GM21717 (cell line): ENCODE results near the gene LRRC27.
"Not testable (repeated sequence)": the region's sequence is repeated elsewhere in the genome, so short reads cannot be mapped to it uniquely, and the experiment has no call there.

Experiments used
- ATAC-seq: cut with Tn5 transposase; IDR thresholded peaks from one replicate; pipeline ENCODE4 v1.9.1; 2021; ENCODE audit warnings: mild to moderate bottlenecking, moderate library complexity; ENCODE audit not compliant: unreplicated experiment

The LRRC27 gene

DNA sequence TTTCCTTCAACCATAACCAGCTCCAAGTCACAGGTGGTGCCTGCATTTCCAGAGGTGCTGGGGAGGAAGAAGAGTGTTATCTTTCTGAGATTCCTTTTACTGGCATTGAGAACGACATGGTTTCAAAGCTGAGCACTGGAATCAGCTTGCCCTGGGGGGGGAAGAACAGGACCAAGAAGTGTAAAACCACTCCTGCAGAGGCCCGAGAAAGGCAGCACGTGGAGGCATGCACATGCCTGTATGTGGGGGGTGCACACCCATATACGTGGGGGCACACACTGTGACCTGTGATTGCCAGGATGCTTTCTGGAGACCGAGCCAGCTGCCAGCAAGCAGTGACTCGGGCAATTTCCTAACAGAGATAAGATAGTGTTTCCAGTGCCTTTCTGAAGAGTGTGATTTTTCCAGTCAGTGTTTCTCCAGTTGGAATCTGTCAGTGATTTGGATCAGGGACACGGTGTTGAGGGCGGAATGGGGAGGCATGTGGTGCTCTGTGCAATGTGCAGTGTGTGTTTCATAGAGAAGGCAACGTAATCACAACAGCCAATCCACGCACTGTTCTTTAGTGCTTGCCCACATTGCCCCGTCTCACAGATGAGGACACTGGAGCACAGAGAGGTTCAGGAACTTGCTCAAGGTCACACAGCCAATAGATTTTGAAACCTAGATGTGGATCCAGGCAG is 4.2 kb downstream of the LRRC27 start:
- ATAC-seq, result no peak

- no peak for ATAC-seq
Observed at GRCh38 chr10:132336919-132337407, 5.0 kb downstream of the LRRC27 start.

- not testable (repeated sequence) for ATAC-seq
Observed at GRCh38 chr10:132337854-132338253, 5.9 kb downstream of the LRRC27 start.

GRCh38 chr10:132338876-132339275 is 6.9 kb downstream of the LRRC27 start:
- ATAC-seq, result no peak

GRCh38 chr10:132339276-132339675 is 7.3 kb downstream of the LRRC27 start:
- no peak for ATAC-seq

DNA sequence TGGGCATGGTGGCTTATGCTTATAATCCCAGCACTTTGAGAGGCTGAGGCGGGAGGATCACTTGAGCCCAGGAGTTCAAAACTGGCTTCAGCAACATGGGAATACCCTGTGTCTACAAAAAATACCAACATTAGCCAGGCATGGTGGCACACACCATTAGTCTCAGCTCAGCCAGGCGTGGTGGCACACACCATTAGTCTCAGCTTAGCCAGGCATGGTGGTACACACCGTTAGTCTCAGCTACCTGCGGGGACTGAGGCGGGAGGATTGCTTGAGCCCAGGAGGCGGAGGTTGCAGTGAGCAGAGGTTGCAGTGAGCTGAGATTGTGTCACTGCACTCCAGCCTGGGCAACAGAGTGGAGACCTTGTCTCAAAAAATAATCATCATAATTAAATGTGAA is 9.0 kb downstream of the LRRC27 start:
- ATAC-seq, result no peak

DNA sequence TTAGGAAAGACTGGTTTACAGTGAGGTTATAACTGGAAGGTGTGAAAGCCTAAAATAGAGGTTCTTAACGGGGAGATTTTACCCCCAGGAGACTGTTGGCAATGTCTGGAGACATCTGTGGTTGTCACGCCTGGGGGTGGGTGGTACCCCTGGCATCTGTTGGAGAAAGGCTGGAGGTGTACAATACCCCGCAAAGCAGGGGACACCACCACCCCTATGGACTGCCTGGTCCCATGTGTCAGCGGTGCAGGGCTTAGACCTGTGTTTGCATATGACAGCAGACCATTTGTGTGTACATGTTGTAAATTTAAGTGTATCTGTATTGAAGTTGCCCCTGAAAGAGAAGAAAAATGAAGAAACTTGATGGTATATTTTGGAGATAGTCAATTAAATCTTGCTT is 9.8 kb downstream of the LRRC27 start:
- no peak for ATAC-seq

DNA sequence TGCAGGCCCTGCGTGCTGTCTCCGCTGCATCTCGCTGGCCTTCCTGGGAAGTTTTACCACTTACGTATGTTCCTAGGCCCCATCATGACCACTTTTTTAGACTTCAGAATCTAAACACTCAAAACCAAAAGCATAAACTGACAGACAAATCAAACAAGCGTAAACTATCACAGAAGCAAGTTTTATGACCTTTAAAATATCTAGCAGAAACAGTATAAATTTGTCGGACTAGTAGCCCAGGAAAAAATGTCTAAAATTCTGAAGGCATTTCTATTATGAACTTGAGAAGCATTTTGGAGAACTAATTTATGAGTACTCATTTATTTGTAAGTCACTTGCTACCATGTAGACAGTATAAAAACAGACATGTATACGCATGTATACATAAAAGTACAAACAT is 10.6 kb downstream of the LRRC27 start:
- no peak for ATAC-seq

DNA sequence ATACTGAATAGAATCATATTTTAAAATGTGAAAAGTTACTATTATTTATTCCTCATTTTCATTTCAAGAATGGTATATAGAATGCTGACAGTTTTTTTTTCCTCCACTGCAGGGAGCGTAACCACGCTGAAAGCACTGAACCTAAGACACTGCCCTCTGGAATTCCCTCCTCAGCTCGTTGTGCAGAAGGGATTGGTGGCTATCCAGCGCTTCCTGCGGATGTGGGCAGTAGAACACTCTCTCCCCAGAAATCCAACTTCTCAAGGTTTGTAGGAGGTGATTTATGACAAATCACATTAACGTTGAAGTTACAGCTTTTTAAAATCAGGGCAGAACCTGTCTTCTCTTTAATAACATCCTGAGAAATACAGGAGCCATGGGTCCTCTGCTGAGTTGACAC is 12.4 kb downstream of the LRRC27 start:
- no peak for ATAC-seq

GRCh38 chr10:132345345-132345744 is 13.4 kb downstream of the LRRC27 start:
- ATAC-seq, result no peak

DNA sequence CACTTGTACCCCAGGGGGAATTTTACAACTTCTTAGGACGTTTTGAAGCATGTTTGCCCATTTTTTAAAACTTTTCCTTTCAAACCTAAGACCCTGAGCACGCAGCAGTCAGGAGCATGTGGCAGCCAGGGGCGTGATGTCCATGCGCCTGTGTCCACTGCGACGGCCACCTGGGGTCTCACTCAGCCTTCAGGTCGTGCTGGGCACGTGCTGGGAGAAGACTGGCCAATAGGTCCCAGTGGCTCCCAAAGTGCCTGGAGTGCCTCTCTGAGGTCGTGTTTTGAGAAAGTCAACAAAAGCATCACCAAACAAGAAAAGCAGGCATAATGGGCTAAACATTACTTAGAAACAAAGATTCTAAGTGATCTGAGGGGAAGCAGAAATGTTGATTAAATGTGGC is 14.8 kb downstream of the LRRC27 start:
- ATAC-seq, result no peak

DNA sequence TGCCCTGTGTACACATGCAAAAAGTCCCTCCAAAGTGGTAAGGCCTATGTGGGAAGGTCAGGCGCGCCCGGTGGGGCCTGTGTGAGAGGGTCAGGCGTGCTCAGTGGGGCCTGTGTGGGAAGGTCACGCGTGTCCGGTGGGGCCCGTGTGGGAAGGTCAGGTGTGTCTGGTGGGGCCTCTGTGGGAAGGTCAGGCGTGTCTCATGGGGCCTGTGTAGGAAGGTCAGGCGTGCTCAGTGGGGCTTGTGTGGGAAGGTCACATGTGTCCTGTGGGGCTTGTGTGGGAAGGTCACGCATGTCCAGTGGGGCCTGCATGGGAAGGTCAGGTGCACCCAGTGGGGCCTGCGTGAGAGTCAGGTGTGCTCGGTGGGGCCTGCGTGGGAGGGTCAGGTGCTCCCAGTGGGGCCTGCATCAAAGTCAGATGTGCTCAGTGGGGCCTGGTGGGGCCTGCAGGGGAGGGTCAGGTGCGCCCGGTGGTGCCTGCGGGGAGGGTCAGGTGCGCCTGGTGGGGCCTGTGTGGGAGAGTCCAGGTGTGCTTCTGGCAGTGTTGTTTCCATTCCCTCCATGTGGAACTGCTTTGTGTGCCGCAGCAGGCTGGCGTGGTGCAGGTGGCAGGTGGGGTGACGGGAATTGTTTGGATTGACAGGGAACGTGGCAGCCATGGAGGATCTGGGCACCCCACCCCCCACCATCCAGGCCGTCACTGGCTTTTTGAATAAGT is 15.4 kb downstream of the LRRC27 start:
- ATAC-seq, result no peak

DNA sequence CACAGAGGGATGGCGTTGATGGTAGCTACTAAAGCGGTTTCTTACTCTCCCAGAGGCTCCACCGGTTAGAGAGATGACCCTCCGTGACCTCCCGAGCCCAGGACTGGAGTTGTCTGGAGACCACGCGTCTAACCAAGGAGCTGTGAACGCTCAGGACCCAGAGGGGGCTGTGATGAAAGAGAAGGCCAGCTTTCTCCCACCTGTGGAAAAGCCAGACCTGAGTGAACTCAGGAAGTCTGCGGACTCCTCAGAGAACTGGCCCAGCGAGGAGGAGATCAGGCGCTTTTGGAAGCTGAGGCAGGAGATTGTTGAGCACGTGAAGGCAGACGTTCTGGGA is 15.9 kb downstream of the LRRC27 start:
- ATAC-seq, result no peak

DNA sequence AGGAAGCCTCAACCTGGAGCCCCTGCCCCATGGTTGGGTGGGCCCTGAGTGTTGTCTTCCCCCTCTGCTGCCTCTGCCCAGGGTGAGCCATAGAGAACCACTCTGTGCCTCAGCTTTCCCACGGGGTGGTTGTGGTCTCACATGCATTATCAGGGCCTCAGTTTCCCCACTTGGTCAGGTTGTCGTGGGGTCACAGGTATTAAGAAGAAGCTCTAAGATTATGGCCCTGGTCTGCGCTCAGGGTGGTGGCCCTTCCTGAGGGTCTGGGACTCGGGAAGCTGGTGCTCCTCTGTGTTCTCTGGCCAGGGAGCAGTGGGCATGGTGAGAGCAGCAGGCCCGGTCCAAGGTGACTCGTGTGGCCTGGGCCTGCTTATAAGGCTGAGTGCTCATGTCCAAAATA is 17.8 kb downstream of the LRRC27 start:
- no peak for ATAC-seq

DNA sequence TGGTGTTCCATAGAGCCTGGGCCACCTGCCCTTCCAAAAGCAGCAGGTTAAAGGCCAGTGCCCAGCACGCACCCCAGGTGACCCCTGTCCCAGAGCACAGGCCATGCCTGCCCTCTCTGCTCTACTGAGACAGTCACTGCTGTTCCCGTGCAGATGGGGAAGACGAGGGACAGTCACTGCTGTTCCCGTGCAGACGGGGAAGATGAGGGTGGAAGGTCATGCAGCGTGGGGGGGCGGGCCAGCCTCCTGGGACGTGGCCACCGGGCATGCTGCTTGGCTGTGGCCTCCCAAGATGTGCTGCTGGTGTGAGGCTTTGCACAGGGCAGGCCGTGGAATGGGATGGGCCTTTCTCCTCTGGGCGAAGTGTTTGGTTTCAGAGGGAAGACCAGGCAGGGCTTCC is 18.4 kb downstream of the LRRC27 start:
- ATAC-seq, result no peak

GRCh38 chr10:132350946-132351345 is 19.0 kb downstream of the LRRC27 start:
- ATAC-seq, result no peak

DNA sequence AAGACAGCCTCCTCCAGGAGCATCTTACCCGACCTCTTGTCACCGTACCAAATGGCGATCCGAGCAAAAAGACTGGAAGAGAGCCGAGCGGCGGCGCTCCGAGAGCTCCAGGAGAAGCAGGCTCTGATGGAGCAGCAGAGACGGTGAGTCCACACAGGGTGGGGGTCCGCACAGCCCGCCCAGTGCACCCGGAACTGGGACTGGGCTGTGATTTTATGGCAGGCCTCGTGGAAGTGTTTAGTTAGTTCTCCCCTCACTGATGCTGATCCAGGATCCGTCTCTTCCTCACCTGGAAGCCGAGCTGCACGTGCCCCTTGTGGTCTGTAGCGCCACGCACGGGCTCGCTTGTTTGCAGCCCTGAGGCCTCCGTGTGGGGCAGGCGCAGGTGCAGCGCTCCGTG is 19.6 kb downstream of the LRRC27 start:
- no peak for ATAC-seq

DNA sequence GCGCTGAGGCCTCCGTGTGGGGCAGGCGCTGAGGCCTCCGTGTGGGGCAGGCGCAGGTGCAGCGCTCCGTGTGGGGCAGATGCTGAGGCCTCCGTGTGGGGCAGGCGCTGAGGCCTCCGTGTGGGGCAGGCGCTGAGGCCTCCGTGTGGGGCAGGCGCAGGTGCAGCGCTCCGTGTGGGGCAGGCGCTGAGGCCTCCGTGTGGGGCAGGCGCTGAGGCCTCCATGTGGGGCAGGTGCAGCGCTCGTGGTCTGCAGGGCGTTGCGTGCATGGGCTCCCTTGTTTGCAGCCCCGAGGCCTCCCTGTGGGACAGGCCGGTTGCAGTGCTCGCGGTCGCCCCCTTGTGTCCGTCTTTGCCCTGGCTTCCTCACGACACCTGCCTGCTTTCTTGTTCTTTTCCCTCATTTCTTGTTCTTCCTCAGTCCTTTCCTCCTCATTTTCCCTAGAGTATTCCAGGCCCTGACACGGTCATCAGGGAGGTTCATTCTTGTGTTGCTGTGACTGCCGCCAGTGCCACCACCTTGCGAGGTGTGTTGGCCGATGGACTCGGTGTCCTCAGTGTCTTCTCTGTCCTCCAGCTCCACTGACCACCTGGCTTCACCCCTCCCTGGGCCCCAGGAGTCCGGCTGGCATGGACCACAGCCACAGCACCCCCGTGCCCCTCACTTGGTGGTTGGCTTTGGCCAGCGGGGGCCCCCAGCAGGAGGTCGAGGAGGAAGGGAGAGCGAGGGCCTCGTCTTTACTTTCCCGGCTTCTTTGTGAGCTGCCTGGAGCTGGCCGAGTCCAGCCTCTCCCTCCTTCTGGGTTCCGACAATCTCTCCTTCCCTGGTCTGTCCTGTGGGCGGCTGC is 20.7 kb downstream of the LRRC27 start:
- not testable (repeated sequence) for ATAC-seq

GRCh38 chr10:132353456-132354355 is 21.7 kb downstream of the LRRC27 start:
- no peak for ATAC-seq

DNA sequence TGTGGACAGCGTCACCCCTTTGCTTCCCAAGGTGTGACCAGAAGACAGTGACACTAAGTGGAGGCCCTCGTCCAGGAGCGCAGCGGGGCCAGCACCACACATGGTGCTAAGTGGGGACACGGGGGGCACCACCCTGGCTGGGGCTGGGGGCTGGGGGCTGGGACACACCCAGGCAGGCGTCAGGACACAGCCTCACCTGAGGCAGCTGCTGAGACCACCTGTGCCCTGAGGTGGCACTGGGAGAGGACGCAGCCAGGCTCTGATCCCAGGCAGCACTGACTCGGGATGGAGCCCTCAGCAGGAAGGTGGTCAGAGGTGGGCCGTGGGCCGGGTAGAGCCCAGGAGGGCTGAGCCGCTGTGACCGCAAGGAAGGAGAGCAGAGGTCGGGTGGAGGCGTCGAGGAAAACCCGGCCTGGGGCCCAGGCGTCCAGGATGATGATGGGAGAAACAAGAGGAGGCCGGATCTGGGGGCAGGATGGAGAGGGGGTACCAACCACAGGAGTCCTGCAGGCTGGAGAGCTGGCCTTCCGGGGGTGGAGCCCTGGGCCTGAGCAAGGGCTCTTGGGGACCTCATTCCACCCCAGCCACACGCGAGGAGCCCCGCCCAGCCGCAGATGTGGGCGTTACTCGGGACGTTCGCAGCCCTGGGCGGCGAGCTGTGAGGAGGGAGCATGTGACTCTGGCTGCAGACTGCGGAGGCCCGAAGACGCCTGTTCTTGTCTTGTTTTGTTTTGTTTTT is 22.5 kb downstream of the LRRC27 start:
- no peak for ATAC-seq
